ENCODE measurements around the gene PCDHGA7.
"Not testable (repeated sequence)": the region's sequence is repeated elsewhere in the genome, so short reads cannot be mapped to it uniquely, and the experiment has no call there.

Gene PCDHGA7
- 0 to 0.14 reads per million in 2 donors for total RNA-seq

DNA sequence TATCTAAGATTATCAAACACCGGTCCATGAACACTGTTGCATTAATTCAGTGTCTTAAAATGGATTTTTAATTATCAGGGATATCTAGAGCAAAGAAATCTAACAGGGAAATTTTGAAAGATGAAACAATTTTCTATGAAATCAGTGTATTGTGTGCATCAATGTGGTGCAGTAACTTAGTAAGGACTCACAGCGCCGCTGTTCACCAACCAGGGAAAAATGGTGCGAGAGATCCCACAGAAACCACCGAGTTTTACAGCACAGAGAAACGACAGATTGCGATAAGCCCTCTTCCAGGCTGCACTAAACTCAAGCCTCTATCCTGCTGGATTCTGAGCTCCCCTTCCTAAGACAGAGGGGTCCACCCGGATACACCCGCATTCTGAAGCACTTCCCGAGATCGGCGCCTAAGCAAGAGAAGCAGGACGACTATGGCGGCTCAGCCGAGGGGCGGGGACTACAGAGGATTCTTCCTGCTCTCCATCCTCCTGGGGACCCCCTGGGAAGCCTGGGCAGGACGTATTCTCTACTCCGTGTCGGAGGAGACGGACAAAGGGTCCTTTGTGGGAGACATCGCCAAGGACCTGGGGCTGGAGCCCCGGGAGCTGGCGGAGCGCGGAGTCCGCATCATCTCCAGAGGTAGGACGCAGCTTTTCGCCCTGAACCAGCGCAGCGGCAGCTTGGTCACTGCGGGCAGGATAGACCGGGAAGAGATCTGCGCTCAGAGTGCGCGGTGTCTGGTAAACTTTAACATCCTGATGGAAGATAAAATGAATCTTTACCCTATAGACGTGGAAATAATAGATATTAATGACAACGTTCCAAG, at the start of gene PCDHGA7:
Gene PCDHGA7, plus strand, starts transcription at position 274 of the 826 bp plus-strand sequence. Its CDS starts 158 bp downstream, at position 432.
- DNase-seq, result no peak

DNA sequence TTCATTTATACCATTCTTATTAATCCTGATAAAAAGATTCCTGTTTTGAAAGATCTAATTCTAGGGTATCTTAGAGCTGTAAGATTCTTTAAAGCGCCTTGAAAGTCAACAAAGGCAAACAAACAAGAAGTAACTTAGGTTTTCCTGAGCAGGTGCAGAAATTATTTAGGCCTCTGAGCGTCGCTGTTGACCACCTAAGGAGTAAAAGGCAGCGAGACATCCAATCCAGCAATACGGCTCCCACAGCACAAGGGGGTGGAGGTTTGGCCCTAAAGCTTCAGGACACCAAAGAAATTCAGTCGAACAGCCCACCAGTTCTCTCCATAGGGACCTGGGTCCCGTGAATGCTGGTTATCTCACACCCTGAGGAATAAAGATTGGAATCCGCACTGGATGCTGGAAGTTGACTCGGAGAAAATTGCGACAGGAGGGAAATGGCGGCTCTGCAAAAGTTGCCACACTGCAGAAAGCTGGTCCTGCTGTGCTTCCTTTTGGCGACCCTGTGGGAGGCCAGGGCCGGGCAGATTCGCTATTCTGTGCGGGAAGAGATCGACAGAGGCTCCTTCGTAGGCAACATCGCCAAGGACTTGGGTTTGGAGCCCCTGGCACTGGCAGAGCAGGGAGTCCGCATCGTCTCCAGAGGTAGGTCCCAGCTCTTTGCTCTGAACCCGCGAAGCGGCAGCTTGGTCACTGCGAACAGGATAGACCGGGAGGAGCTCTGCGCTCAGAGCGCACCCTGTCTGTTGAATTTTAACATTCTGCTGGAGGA, 43.8 kb upstream of the PCDHGA7 start, which contains the start of gene PCDHGA2:
Gene PCDHGA2, plus strand, starts transcription at position 223 of the 769 bp plus-strand sequence.
- DNase-seq, result no peak

DNA sequence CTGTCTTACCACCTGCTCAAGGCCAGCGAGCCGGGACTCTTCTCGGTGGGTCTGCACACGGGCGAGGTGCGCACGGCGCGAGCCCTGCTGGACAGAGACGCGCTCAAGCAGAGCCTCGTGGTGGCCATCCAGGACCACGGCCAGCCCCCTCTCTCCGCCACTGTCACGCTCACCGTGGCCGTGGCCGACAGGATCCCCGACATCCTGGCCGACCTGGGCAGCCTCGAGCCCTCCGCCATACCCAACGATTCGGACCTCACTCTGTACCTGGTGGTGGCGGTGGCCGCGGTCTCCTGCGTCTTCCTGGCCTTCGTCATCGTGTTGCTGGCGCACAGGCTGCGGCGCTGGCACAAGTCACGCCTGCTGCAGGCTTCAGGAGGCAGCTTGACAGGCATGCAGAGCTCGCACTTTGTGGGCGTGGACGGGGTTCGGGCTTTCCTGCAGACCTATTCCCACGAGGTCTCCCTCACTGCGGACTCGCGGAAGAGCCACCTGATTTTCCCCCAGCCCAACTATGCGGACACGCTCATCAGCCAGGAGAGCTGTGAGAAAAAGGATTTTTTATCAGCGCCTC, 41.7 kb upstream of the PCDHGA7 start:
- DNase-seq, result not testable (repeated sequence)

DNA sequence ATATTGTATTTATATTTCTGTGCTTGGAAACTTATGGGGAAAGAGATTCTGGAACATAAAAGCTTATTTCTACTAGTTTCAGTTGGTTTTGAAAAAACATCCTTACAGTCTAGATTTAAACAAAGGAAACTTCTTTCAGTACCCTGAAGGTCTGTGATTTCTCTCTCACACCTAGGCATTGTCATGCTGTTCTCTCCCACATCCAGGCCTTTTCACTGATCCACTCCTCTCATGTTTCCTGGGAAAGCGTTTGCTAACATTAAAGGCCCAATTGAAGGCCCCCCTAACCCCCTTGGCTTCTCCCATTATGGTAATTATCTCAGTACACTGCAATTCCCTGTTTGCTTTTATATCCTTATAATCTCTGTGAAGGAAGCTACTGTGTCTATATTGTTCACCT, 39.8 kb upstream of the PCDHGA7 start:
- no peak for DNase-seq

DNA sequence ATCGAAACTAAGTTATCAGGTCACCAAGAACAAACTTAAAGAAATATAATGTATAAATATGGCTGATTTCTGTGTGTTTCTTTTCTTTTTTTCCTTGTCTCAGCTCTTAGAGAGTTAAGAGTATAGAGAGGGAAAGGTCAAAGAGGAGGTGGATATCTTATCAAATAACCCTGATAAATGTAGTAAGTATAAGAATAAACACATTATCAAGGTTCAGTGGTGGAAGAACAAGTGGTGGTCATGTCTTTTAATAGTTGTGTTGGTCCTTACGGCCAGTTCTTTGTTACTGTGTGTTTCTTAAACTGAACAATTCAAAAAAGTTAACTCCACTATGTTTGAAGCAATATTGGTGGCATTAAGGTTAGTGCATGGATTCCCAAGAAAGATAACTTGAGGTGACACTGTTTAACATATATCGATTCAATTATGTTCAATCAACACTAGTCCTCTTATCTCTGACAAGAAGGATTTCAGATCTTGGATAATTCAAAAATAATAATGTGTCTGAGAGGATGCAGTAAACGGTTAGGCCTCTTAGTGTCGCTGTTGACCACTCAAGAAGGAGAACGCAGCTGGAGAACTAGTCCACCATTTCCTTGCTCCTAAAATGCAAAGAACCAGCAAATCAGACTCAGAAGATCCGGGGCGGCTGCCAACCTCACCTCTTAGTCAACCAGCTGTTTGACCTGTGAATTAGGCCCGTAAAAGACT, 39.1 kb upstream of the PCDHGA7 start, which contains the start of gene PCDHGA3:
Gene PCDHGA3, plus strand, starts transcription at position 588 of the 711 bp plus-strand sequence. CDS start 205 bp downstream, outside the sequence.
- no peak for DNase-seq

DNA sequence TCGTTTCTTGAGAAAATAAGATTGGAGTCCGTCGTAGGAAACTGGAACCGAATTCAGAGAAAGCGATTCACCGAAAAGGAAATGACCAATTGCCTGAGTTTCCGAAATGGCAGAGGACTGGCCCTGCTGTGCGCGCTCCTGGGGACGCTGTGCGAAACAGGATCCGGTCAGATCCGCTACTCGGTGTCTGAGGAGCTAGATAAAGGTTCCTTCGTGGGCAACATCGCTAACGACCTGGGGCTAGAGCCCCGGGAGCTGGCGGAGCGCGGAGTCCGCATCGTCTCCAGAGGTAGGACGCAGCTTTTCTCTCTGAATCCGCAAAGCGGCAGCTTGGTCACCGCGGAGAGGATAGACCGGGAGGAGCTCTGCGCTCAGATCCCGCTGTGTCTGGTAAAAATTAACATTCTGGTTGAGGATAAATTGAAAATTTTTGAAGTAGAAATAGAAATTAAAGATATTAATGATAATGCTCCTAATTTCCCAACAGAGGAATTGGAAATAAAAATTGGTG, 38.5 kb upstream of the PCDHGA7 start:
- DNase-seq, result no peak

DNA sequence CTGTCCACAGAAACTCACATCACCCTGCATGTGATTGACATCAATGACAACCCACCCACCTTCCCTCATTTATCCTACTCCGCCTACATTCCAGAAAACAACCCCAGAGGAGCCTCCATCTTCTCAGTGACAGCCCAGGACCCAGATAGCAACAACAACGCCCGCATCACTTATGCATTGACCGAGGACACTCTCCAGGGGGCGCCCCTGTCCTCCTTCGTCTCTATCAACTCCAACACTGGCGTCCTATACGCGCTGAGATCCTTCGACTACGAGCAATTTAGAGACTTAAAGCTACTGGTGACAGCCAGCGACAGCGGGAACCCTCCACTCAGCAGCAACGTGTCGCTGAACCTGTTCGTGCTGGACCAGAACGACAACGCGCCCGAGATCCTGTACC, 37.2 kb upstream of the PCDHGA7 start:
- no peak for DNase-seq

DNA sequence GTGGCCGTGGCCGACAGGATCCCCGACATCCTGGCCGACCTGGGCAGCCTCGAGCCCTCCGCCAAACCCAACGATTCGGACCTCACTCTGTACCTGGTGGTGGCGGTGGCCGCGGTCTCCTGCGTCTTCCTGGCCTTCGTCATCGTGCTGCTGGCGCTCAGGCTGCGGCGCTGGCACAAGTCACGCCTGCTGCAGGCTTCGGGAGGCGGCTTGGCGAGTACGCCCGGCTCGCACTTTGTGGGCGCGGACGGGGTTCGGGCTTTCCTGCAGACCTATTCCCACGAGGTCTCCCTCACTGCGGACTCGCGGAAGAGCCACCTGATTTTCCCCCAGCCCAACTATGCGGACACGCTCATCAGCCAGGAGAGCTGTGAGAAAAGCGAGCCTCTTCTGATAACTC, 36.5 kb upstream of the PCDHGA7 start:
- DNase-seq, result not testable (repeated sequence)

DNA sequence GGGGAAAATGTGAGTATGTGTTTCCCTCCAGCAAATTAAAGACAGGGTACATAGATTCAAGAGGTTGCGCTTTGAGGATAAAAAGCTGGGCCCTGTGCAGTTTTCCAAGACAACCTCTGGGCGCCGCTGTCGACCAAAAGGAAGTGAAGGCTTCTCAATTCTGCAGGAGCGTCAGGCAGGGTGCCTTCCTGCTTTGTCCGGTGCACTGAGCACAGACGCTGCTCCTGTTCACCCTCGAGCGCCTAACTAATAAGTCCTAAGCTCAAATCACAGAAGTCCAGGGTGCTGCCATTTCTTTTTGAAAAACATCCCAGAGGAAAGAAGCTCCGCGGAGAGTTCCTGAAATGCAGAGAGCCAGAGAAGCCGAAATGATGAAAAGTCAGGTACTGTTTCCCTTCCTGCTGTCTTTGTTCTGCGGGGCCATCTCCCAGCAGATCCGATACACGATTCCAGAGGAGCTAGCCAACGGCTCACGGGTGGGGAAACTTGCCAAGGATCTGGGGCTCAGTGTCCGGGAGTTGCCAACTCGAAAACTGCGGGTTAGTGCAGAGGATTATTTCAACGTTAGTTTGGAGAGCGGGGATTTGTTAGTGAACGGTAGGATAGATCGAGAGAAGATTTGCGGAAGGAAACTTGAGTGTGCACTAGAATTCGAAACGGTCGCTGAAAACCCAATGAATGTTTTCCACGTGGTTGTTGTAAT, 32.5 kb upstream of the PCDHGA7 start, which contains the start of gene PCDHGB1:
Gene PCDHGB1, plus strand, starts transcription at position 183 of the 703 bp plus-strand sequence. Its CDS starts 162 bp downstream, at position 345.
- DNase-seq, result peak; percentile 22

DNA sequence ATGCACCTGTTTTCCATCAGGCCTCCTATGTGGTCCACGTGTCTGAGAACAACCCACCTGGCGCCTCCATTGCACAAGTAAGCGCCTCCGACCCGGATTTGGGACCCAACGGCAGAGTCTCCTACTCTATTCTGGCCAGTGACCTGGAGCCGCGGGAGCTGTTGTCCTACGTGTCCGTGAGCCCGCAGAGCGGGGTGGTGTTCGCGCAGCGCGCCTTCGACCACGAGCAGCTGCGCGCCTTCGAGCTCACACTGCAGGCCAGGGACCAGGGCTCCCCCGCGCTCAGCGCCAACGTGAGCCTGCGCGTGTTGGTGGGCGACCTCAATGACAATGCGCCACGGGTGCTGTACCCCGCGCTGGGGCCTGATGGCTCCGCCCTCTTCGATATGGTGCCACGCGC, 31.0 kb upstream of the PCDHGA7 start:
- no peak for DNase-seq

DNA sequence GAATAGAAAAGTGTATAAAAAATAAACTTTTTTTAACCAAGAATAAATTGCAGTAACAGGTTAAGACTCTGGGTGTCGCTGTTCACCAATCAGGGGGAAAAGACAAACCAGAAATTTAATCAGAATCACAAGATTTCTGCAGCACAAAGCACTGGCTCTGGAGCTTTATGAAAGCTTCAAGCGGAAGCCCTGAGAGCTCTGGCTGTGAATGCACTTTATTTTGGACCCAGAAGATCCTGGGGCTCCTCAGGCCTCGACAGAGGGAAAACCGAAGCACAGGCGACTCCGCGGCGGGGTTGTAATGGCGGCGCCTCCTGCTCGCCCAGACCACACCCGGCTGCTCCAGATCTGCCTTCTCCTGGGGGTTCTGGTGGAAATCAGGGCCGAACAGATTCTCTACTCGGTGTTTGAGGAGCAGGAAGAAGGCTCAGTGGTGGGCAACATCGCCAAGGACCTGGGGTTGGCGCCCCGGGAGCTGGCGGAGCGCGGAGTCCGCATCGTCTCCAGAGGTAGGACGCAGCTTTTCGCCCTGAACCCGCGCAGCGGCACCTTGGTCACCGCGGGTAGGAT, 27.6 kb upstream of the PCDHGA7 start, which contains the start of gene PCDHGA4:
Gene PCDHGA4, plus strand, starts transcription at position 122 of the 570 bp plus-strand sequence. Its CDS starts 87 bp downstream, at position 209.
- DNase-seq, result no peak

DNA sequence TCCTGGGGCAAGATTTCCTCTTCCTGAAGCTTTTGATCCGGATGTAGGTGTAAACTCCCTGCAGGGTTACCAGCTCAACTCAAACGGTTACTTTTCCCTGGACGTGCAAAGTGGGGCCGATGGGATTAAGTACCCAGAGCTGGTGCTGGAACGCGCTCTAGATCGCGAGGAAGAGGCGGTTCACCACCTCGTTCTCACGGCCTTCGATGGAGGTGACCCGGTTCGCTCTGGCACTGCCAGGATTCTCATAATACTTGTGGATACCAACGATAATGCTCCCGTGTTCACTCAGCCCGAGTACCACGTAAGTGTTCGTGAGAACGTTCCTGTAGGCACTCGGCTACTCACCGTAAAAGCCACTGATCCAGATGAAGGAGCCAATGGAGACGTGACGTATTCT, 26.9 kb upstream of the PCDHGA7 start:
- no peak for DNase-seq

DNA sequence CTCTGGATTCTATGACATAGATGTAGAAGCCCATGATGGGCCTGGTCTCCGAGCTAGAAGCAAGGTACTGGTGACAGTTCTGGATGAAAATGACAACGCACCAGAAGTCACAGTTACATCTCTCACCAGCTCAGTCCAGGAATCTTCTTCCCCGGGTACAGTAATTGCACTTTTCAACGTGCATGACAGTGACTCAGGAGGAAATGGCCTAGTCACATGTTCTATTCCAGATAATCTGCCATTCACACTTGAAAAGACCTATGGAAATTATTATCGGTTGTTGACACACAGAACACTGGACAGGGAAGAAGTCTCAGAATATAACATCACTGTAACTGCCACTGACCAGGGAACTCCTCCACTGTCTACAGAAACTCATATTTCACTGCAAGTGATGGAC, 26.4 kb upstream of the PCDHGA7 start:
- DNase-seq, result no peak

DNA sequence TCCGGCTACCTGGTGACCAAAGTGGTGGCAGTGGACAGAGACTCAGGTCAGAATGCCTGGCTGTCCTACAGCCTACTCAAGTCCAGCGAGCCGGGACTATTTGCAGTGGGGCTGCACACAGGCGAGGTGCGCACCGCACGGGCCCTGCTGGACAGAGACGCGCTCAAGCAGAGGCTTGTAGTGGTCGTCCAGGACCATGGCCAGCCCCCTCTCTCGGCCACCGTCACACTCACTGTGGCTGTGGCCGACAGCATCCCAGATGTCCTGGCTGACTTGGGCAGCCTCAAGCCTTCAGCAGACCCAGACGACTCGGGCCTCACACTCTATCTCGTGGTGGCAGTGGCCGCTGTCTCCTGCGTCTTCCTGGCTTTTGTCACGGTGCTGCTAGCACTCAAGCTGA, 25.6 kb upstream of the PCDHGA7 start:
- no peak for DNase-seq

DNA sequence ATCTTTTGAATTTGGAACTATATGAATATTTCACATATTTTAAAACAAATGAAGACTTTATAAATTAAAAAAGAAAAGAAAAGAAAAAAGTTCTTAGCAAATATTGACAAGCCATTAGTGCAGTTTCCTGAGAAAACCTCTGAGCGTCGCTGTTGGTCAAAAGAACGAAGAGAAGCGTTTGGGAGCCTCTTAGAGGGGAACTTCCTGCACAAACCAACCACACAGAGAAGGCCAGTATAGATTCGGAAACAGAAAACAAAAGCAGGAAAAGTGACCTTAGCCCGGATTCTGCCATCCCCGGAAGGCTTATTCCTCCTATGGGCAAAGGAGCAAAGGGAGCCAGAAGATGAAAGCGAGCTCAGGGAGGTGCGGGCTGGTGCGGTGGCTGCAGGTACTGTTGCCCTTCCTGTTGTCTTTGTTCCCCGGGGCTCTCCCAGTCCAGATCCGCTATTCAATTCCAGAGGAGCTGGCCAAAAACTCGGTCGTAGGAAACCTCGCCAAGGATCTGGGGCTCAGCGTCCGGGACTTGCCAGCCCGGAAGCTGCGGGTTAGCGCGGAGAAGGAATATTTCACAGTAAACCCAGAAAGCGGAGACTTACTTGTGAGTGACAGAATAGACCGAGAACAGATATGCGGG, 22.6 kb upstream of the PCDHGA7 start, which contains the start of gene PCDHGB2:
Gene PCDHGB2, plus strand, starts transcription at position 205 of the 637 bp plus-strand sequence. Its CDS starts 142 bp downstream, at position 347.
- no peak for DNase-seq

DNA sequence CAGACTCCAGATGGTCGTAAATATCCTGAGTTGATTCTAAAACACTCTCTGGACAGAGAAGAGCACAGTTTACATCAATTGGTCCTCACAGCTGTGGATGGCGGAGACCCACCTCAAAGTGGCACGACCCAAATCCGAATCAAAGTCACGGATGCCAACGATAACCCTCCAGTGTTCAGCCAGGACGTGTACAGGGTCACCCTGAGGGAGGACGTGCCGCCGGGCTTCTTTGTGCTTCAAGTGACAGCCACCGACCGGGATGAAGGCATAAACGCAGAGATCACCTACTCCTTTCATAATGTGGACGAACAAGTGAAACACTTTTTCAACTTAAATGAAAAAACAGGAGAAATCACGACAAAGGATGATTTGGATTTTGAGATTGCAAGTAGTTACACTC, 21.9 kb upstream of the PCDHGA7 start:
- DNase-seq, result no peak

DNA sequence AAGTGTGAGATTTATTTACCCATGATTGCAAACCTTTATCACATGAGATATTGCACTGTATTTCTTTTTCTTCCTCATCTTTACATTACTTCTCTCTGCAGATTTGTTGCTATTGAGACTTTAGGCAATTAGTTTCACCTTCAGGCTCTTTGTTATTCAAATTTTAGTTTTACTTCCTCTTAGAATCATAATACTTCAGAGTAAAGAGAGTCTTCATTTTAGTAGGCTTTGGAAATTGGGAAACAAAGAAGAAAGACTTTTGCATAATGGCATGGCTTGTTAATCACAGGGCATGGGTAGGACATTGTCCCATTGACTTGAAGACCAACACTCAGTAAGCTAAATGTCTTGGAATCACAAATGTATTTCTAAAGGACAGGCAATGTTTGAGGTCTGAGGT, 19.8 kb upstream of the PCDHGA7 start:
- no peak for DNase-seq

DNA sequence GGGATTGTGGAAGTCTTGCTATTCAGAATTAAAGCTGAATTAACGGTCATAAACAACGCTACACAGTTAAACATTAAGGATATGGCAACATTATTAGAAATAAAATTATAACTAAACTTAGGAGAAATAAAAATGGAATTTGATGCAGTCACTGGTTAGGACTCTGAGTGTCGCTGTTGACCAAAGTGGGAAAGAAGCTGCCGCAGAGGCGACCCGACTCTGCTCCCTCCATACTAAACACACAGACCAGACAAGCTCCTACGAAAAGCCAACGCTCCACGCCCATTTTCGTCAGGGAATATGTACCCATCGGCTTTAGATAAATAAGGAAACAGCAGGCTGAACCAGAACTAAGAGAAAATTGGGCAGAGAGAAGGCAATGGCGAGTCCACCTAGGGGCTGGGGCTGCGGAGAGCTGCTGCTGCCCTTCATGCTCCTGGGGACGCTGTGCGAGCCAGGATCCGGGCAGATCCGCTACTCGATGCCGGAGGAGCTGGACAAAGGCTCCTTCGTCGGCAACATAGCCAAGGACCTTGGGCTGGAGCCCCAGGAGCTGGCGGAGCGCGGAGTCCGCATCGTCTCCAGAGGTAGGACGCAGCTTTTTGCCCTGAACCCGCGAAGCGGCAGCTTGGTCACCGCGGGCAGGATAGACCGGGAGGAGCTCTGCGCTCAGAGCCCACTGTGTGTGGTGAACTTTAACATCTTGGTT, 18.4 kb upstream of the PCDHGA7 start, which contains the start of gene PCDHGA5:
Gene PCDHGA5, plus strand, starts transcription at position 211 of the 709 bp plus-strand sequence. Its CDS starts 169 bp downstream, at position 380.
- no peak for DNase-seq
